Fibroblast of pulmonary artery (primary cell): ENCODE measurements around the gene MOB1B.

Experiments used
- DNase-seq: peaks from one replicate; pipeline ENCODE4 v3.0.0-alpha.2; 2010; ENCODE audit warnings: low read depth
- H3K4me3 ChIP-seq: replicated peaks from 2 replicates; pipeline ENCODE4 v1.5.1; 2011; ENCODE audit warnings: low read depth, mild to moderate bottlenecking, control low read depth, low read length, moderate library complexity
- TF ChIP-seq, protein P1 (sequence below): IDR thresholded peaks from 2 replicates; pipeline ENCODE4 v1.5.1; 2011; ENCODE audit warnings: mild to moderate bottlenecking, control low read depth, low read length, inconsistent platforms; ENCODE audit errors: missing control alignments

MOB1B gene

DNA sequence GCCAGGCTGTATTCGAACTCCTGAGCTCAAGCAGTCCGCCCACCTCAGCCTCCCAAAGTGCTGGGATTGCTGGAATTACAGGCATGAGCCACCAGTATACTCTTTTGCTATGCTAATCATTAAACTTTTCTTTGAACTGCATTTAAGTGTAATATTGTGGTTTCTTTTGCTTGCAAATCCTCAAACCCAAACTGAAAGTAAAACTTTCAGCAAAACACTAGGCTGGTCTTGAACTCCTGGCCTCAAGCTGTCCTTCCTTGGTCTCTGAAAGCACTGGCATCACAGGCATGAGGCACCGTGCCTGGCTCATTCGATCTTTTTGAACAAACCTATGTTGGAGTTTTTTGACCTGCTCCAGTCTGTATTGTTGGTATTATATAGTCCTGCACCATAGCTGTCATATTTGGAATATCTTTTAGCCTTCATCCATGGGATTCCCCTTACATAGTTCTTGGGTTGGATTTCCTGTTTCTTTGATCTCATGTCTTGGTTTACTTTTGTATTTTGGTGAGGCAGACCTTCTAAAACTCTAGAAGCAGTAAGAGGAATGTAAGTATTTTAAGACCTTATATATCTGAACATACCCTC is 34.1 kb downstream of the MOB1B start:
- H3K4me3 ChIP-seq, result no peak overlapping the region
- TF ChIP-seq, protein P1, sequence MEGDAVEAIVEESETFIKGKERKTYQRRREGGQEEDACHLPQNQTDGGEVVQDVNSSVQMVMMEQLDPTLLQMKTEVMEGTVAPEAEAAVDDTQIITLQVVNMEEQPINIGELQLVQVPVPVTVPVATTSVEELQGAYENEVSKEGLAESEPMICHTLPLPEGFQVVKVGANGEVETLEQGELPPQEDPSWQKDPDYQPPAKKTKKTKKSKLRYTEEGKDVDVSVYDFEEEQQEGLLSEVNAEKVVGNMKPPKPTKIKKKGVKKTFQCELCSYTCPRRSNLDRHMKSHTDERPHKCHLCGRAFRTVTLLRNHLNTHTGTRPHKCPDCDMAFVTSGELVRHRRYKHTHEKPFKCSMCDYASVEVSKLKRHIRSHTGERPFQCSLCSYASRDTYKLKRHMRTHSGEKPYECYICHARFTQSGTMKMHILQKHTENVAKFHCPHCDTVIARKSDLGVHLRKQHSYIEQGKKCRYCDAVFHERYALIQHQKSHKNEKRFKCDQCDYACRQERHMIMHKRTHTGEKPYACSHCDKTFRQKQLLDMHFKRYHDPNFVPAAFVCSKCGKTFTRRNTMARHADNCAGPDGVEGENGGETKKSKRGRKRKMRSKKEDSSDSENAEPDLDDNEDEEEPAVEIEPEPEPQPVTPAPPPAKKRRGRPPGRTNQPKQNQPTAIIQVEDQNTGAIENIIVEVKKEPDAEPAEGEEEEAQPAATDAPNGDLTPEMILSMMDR, result no peak
- no peak for DNase-seq

DNA sequence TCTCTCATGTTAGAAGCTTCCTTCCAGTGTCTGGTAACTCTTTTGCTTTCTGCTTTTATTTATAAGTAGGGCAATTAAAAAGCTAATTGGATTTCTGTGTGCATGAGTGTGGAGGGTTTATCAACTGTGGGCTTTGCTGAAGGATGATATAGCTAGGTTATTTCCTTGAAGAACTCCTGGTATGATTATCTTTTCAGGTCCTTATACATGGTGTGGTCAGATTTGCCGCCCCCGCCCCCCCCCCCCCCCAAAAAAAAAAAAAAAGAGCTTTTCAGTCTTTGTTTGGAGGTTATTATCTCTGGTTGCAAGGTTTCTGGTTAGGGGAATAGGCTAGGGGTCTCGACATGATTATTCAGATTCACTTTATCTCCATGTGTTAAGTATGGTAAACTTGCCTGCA is 35.9 kb downstream of the MOB1B start:
- TF ChIP-seq, protein P1, result no peak
- H3K4me3 ChIP-seq, result no peak overlapping the region
- no peak for DNase-seq

DNA sequence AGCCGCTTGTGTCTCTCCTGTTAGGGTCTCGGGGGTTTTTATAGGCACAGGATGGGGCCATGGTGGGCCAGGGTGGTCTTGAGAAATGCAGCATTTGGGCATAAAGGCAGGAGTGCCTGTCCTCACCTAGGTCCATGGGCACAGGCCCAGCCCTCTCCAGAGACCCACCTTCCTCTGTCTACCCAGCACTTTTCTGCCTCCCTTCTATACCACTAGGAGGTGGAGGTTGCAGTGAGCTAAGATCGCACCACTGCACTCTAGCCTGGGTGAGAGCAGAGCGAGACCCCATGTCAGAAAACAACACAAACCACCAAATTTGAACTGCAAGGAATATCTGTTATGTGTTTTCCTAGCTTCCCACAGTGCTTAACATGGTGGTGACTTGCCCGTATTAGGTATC is 38.0 kb downstream of the MOB1B start:
- H3K4me3 ChIP-seq, result no peak overlapping the region
- DNase-seq, result no peak
- TF ChIP-seq, protein P1, result no peak

DNA sequence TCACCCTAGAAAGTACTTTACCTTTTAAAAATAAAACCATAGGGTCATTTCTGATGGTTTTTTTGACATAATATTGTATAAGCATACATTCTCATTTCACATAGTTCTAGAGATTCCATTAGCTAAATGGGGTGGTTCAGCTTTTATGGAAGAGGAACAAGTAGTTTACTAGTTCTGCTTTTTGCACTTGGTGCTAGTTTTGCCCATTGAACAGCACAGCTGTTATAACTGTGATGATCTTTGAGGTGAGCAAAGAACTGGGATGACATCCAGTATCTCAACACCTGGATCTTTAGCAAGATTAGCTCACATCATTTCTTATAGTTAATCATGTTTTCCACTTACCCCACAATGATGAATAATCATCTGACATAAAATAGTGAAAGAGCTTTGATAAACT is 40.9 kb downstream of the MOB1B start:
- DNase-seq, result no peak
- TF ChIP-seq, protein P1, result no peak
- H3K4me3 ChIP-seq, result no peak overlapping the region

DNA sequence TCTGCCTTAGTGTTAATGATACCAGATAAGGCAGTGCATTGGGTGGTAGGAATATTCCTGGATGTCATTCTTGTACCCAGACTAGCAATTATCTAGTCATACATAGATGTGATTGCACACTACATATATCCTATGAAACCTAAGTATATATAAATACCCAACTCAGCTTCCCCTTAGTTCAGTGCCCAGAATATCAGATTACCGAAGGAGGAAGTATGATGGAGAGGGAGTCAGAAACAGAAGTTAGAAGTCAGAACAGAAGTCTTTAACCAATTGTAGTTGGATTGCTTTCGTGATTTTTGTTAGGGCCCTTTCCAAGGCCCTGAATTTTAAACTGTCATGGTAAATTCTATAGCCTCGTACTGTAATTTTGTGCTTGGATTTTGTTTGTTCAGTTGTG is 42.9 kb downstream of the MOB1B start:
- no peak for DNase-seq
- TF ChIP-seq, protein P1, result no peak
- H3K4me3 ChIP-seq, result no peak overlapping the region

DNA sequence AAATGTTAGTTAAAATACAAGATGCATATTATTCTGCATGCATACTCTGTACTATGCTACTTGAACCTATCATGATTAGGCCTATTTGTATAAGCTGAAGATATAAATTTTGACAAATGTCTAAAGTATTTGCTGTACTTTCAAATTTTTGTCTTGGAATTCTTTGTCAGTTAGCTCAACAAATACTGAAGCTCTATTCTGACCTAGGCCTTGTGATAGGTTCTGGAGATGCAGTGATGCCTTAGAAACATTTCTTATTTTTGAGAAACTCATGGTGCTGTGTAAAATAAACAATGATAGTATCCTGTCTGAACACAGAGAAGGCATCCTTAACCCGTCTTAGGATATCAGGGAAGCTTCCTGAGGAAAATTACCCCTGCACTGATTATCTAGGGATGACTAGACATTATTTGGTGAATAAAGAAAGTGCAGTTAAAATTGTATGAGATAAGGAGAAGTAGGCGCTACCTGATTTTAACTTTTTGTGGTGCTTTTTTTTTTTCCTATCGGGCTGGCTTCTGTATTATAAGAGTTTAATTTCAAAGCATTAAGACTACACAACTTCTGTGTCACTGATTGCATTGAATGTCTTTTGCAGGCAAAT is 43.4 kb downstream of the MOB1B start:
- peak; percentile 16 for DNase-seq
- H3K4me3 ChIP-seq, result no peak overlapping the region
- TF ChIP-seq, protein P1, result no peak

DNA sequence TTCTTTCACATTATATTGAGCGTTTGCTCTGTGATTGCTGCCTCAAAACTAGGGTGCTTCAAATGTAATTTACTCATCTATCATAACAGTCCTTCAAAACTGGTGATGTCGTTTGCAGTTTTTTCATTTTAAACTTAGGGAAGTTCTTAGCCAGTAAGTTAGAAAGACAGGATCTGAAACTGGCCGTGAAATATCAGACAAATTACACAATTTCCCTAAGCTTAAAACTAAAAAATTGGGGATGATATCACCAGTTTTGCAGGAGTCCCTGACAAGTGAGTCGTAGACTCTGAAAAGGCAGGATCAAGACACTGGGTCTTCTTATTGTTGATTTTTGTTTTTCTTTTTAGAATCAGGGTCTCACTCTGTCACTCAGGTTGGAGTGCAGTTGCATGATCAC is 44.8 kb downstream of the MOB1B start:
- DNase-seq, result peak; percentile 19
- TF ChIP-seq, protein P1, result no peak
- H3K4me3 ChIP-seq, result no peak overlapping the region
